Stomach (tissue), 4 donors: ENCODE measurements around the gene PIK3C2B.

ENCODE experiments used
- EP300 ChIP-seq: sonication (generic); formaldehyde crosslinking; IDR thresholded peaks from one replicate; pipeline ENCODE4 v1.6.1; 2017; ENCODE audit warnings: antibody characterized with exemption
- POLR2A ChIP-seq, 4 donors: fragments of 450-650 bp; IDR thresholded peaks; one replicate each; pipeline ENCODE4 v1.6.1; 2016; ENCODE audit warnings: antibody characterized with exemption in 4 of 4, control low read depth in 2 of 4, mild to moderate bottlenecking in 1 of 4, moderate library complexity in 1 of 4
- TF ChIP-seq, protein P1 (sequence below), 7 experiments: fragments of 450-650 bp in 4 of 7; fragments of 200-600 bp in 3 of 7; sonication (generic) in 3 of 7; IDR thresholded peaks; one replicate each; pipeline ENCODE4 v1.5.1; 2016 to 2019; ENCODE audit warnings: antibody characterized with exemption in 7 of 7, control low read depth in 2 of 7, mild to moderate bottlenecking in 1 of 7

DNA sequence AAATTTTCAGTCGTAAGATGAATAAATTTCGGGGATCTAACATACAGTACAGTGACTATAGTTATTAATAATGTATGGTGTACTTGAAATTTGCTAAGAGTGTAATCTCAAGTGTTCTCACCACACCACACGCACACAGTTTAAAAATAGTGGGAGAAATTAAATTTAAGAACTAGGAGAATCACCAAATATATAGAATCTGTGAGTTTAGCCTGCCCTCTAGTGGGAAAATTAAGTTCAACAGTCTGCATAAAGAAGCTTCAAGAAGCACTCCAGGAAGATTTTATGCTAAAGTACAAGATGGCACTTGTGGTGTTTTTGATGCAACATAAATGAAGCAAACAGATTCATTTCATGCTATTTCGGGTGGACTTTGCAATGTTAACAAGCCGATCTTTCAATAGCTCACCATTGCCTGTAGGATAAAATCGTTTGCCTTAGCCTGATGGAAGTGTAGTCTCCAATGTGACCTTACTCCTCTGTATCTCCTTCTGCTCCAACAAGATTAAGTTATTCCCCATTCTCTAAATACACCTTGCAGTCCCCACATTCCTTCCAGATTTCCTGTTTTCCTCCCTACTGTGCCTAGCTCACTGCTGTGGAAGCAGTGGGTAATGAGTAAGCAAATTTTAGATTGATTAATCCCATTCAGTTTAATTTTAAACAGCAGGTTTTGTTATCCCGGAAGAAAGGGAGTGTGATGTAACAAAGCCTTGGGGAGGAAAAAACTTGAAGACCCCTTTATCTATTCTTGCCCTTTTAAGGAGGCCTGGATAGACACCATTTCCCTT lies 8.7 kb upstream of the PIK3C2B start:
- TF ChIP-seq, protein P1, sequence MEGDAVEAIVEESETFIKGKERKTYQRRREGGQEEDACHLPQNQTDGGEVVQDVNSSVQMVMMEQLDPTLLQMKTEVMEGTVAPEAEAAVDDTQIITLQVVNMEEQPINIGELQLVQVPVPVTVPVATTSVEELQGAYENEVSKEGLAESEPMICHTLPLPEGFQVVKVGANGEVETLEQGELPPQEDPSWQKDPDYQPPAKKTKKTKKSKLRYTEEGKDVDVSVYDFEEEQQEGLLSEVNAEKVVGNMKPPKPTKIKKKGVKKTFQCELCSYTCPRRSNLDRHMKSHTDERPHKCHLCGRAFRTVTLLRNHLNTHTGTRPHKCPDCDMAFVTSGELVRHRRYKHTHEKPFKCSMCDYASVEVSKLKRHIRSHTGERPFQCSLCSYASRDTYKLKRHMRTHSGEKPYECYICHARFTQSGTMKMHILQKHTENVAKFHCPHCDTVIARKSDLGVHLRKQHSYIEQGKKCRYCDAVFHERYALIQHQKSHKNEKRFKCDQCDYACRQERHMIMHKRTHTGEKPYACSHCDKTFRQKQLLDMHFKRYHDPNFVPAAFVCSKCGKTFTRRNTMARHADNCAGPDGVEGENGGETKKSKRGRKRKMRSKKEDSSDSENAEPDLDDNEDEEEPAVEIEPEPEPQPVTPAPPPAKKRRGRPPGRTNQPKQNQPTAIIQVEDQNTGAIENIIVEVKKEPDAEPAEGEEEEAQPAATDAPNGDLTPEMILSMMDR (IDR thresholded peaks at IDR 0.05), result peak in 5 of 7 experiments; percentile 53 to 89 (median 71)
- TF ChIP-seq POLR2A (IDR thresholded peaks at IDR 0.05) (no peak), EP300 (no peak)
